ENCODE measurements around the gene ZC3H14. TPM values are rescaled to one million over a fixed set of nuclear protein-coding genes. Genes with fewer than 3 reads are reported as not detected.

ZC3H14 gene
- total and polyA plus RNA-seq, 11 donors, result 27.6 to 62.7 (median 42.7) TPM

DNA sequence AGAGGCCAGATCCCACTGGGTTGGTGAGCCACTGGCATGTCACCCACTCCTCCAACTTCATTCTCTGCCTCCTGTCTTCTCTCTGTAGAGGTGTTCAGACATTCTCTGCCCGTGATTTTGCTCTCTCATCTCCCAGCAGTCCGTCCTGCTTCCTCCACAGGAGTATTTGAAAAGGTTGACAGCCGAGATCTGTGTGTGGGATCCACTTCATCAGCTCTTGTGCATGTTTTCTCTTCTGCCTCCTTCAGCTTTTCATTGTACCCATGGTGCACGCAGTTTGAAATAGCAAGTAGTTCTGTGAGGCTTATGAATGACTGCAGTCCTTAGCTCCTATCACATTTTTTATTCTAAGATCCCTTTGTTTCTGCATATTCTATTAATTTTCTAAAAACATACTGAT, 34.8 kb downstream of the ZC3H14 start:
- intact Hi-C loops (cut with DNase I), result no loop called here
- Histone ChIP-seq H3K9me3 (no peaks in the 10 kb centered on the region), H3K36me3 (peaks cover 0 to 100% (median 89%) of the 10 kb centered on the region in 9 donors), H3K27me3 (no peaks in the 10 kb centered on the region), H3K4me3 (no peak overlapping the region), H3K27ac (no peak overlapping the region), H3K4me1 (no peaks in the 10 kb centered on the region)
- TF ChIP-seq, protein P1, sequence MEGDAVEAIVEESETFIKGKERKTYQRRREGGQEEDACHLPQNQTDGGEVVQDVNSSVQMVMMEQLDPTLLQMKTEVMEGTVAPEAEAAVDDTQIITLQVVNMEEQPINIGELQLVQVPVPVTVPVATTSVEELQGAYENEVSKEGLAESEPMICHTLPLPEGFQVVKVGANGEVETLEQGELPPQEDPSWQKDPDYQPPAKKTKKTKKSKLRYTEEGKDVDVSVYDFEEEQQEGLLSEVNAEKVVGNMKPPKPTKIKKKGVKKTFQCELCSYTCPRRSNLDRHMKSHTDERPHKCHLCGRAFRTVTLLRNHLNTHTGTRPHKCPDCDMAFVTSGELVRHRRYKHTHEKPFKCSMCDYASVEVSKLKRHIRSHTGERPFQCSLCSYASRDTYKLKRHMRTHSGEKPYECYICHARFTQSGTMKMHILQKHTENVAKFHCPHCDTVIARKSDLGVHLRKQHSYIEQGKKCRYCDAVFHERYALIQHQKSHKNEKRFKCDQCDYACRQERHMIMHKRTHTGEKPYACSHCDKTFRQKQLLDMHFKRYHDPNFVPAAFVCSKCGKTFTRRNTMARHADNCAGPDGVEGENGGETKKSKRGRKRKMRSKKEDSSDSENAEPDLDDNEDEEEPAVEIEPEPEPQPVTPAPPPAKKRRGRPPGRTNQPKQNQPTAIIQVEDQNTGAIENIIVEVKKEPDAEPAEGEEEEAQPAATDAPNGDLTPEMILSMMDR (IDR thresholded peaks at IDR 0.05), result no peak
- TF ChIP-seq POLR2A (IDR thresholded peaks at IDR 0.05), result no peak
- no peak for DNase-seq
- ATAC-seq, result no peak
- WGBS, 4 donors, result 91 to 96% (median 94%) methylated on average over 4 of the region's 4 CpGs

DNA sequence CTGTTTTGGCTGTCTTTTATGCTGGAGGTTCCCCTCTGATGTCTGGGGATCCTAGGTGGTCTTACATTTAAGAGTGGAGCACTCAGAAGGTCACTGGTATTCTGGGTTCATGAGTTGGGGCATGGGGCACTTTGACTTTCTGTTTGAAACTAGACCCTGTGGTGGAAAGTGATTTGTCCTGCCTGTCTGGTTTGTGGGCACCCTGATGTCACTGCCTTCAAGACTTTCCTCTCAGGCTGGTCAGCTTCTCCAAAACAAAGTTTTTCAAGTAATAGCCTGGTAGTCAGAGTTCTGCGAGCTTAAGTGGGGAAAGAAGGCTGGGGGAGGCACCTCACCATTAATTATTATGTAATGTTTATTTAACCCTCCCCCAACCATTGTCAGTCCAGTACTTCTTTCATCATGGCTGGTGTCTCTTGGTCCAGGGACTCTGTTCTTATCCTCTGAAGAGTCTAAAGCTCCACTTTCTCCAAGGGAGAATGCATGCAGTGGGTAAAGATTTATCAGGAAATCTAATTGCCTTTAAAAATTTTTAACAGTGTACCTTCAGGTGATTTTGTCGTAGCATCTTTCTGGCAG, 35.3 kb downstream of the ZC3H14 start:
- DNase-seq, result no peak
- Histone ChIP-seq H3K4me3 (no peak overlapping the region), H3K9me3 (no peaks in the 10 kb centered on the region), H3K36me3 (peaks cover 0 to 100% (median 94%) of the 10 kb centered on the region in 9 donors), H3K27ac (no peak overlapping the region), H3K27me3 (no peaks in the 10 kb centered on the region), H3K4me1 (no peaks in the 10 kb centered on the region)
- intact Hi-C loops (cut with DNase I), result no loop called here
- ATAC-seq, result no peak
- TF ChIP-seq, protein P1 (IDR thresholded peaks at IDR 0.05), result no peak
- no peak for TF ChIP-seq POLR2A (IDR thresholded peaks at IDR 0.05)
- 80 to 93% (median 91%) methylated on average over 2 of the region's 2 CpGs for WGBS, 4 donors

- Histone ChIP-seq H3K4me1 (no peaks in the 10 kb centered on the region), H3K4me3 (no peak overlapping the region), H3K27ac (no peak overlapping the region), H3K27me3 (no peaks in the 10 kb centered on the region), H3K9me3 (no peaks in the 10 kb centered on the region), H3K36me3 (peaks cover 0 to 100% (median 94%) of the 10 kb centered on the region in 9 donors)
- TF ChIP-seq POLR2A (IDR thresholded peaks at IDR 0.05), result no peak
- TF ChIP-seq, protein P1 (IDR thresholded peaks at IDR 0.05), result no peak
- intact Hi-C loops (cut with DNase I), result no loop called here
- 93 to 95% (median 94%) methylated on average over 8 of the region's 8 CpGs for WGBS, 4 donors
- no peak for ATAC-seq
- DNase-seq, result no peak
These were observed 36.5 kb downstream of the ZC3H14 start for GRCh38 chr14:88599326-88599725.

- Histone ChIP-seq H3K9me3 (no peaks in the 10 kb centered on the region), H3K27me3 (no peaks in the 10 kb centered on the region), H3K4me3 (no peak overlapping the region), H3K4me1 (no peaks in the 10 kb centered on the region), H3K36me3 (peaks cover 0 to 100% (median 96%) of the 10 kb centered on the region in 9 donors), H3K27ac (no peak overlapping the region)
- no peak for DNase-seq
- WGBS, 4 donors, result 85 to 92% (median 87%) methylated on average over 10 of the region's 10 CpGs
- TF ChIP-seq, protein P1 (IDR thresholded peaks at IDR 0.05), result no peak
- TF ChIP-seq POLR2A (IDR thresholded peaks at IDR 0.05), result no peak
- intact Hi-C loops (cut with DNase I), result no loop called here
- no peak for ATAC-seq
These were observed 37.1 kb downstream of the ZC3H14 start for GRCh38 chr14:88599761-88600439.

Data from heart left ventricle (tissue), 16 donors.